HT-29 (cell line): ENCODE data around the gene GALNS. TPM values are rescaled to one million over a fixed set of nuclear protein-coding genes. Genes with fewer than 3 reads are reported as not detected.
A peak's percentile ranks its signal among the peaks of the same experiment; 100 is the strongest.

Experiments used
- DNase-seq: peaks from one replicate; pipeline ENCODE4 v3.0.0-alpha.2; 2015; ENCODE audit warnings: low spot score
- total RNA-seq: library from RNA; depleted of rRNA; stranded (reverse); fragments of >200 nt; shearing (Covaris generic); gene quantifications from 2 replicates; pipeline ENCODE4 v1.2.3, GENCODE V29; 2014; rRNA removed

Gene GALNS
- total RNA-seq, 1 experiment from 2014 or later: 18.4 TPM

GRCh38 chr16:88770461-88771293 lies 86.1 kb downstream of the GALNS start:
- DNase-seq: peak; percentile 91

- DNase-seq: peak; percentile 86
Measured at GRCh38 chr16:88769617-88770460, 86.9 kb downstream of the GALNS start.

GRCh38 chr16:88768071-88768783 lies 88.5 kb downstream of the GALNS start:
- DNase-seq: no peak

- DNase-seq: no peak
Measured at GRCh38 chr16:88767546-88768070, 89.1 kb downstream of the GALNS start.

- no peak for DNase-seq
Measured at GRCh38 chr16:88766975-88767374, 89.8 kb downstream of the GALNS start.

GRCh38 chr16:88764913-88765349 lies 91.8 kb downstream of the GALNS start:
- peak; percentile 80 for DNase-seq

- no peak for DNase-seq
Measured at GRCh38 chr16:88764080-88764479, 92.7 kb downstream of the GALNS start.

Other genes with a start within 250 kb of the GALNS start
- gene IL17C, start 218.4 kb downstream of the GALNS start, total RNA-seq: 0.28 TPM in 1 of 2 replicates, not detected in the other
- 1,584 and 1,604 TPM in 2 replicates for gene CYBA, start 205.9 kb downstream of the GALNS start, total RNA-seq
- gene MVD, start 193.9 kb downstream of the GALNS start, total RNA-seq: 100 and 109 TPM in 2 replicates
- 1.2 and 1.7 TPM in 2 replicates for gene SNAI3, start 170.4 kb downstream of the GALNS start, total RNA-seq
- gene RNF166, start 150.5 kb downstream of the GALNS start, total RNA-seq: 44.6 and 49.8 TPM in 2 replicates
- gene CTU2, start 150.4 kb downstream of the GALNS start, total RNA-seq: 38.4 and 44.5 TPM in 2 replicates
- 327 and 375 TPM in 2 replicates for gene PIEZO1, start 71.7 kb downstream of the GALNS start, total RNA-seq
- 120 and 146 TPM in 2 replicates for gene CDT1, start 53.2 kb downstream of the GALNS start, total RNA-seq
- 669 and 675 TPM in 2 replicates for gene APRT, start 45.0 kb downstream of the GALNS start, total RNA-seq
- gene TRAPPC2L, start 180 bp upstream of the GALNS start, total RNA-seq: 120 and 125 TPM in 2 replicates
- not detected in 2 replicates for gene PABPN1L, start 9.7 kb upstream of the GALNS start, total RNA-seq
- 0.03 TPM in 1 of 2 replicates, not detected in the other for gene CBFA2T3, start 120.3 kb upstream of the GALNS start, total RNA-seq
- 41.3 and 43.5 TPM in 2 replicates for gene ACSF3, start 236.9 kb upstream of the GALNS start, total RNA-seq